ENCODE results near the gene FBXO2. TPM values are rescaled to one million over a fixed set of nuclear protein-coding genes. Genes with fewer than 3 reads are reported as not detected.

The FBXO2 gene
- total RNA-seq, 2 donors from 2014 or later, result 14.1 to 16.9 TPM

- Histone ChIP-seq H3K4me3 (no peak overlapping the region), H3K36me3 (no peaks in the 10 kb centered on the region), H3K4me1 (replicated peaks) (no peaks in the 10 kb centered on the region), H3K27ac (no peak overlapping the region), H3K27me3 (replicated peaks; ENCODE audit: insufficient read depth) (no peaks in the 10 kb centered on the region), H3K9me3 (no peaks in the 10 kb centered on the region)
- intact Hi-C loops (cut with DNase I), result no loop called here
- TF ChIP-seq CTCF (IDR thresholded peaks at IDR 0.05) (no peak), POLR2AphosphoS5 (IDR thresholded peaks at IDR 0.05) (no peak), POLR2A (IDR thresholded peaks at IDR 0.05) (no peak)
- WGBS, result 40% methylated on average over 6 of the region's 6 CpGs
- DNase-seq (ENCODE audit: low spot score), result no peak
These were observed 54.2 kb downstream of the FBXO2 start for GRCh38 chr1:11599891-11600576.

- intact Hi-C loops (cut with DNase I), result no loop called here
- Histone ChIP-seq H3K9me3 (no peaks in the 10 kb centered on the region), H3K4me1 (replicated peaks) (no peaks in the 10 kb centered on the region), H3K27ac (no peak overlapping the region), H3K36me3 (no peaks in the 10 kb centered on the region), H3K27me3 (replicated peaks; ENCODE audit: insufficient read depth) (no peaks in the 10 kb centered on the region), H3K4me3 (no peak overlapping the region)
- TF ChIP-seq POLR2AphosphoS5 (IDR thresholded peaks at IDR 0.05), result no peak
- no peak for TF ChIP-seq CTCF (IDR thresholded peaks at IDR 0.05)
- TF ChIP-seq POLR2A (IDR thresholded peaks at IDR 0.05), result no peak
- 89% methylated on average over 5 of the region's 5 CpGs for WGBS
- no peak for DNase-seq (ENCODE audit: low spot score)
These were observed 55.8 kb downstream of the FBXO2 start for GRCh38 chr1:11598461-11598860.

Other genes with a start within 250 kb of the FBXO2 start
- gene DISP3, start 175.3 kb downstream of the FBXO2 start, total RNA-seq, result 1 to 10 TPM in 1 of 2 donors, under 1 TPM in 1; 0.80 to 1.7 TPM
- 10 to 100 TPM; 29.5 to 51.2 TPM for gene FBXO44, start 448 bp upstream of the FBXO2 start, total RNA-seq
- gene FBXO6, start 9.8 kb upstream of the FBXO2 start, total RNA-seq, result 10 to 100 TPM; 12.5 to 17.7 TPM
- gene MAD2L2, start 26.7 kb upstream of the FBXO2 start, total RNA-seq, result 10 to 100 TPM; 37.3 to 67.8 TPM
- under 1 TPM; 0.05 to 0.51 TPM for gene DRAXIN, start 37.3 kb upstream of the FBXO2 start, total RNA-seq
- 100 to 1,000 TPM; 114 to 123 TPM for gene AGTRAP, start 81.7 kb upstream of the FBXO2 start, total RNA-seq
- gene C1orf167, start 107.8 kb upstream of the FBXO2 start, total RNA-seq, result 1 to 10 TPM in 1 of 2 donors, not detected in 1; 10.0 TPM
- 10 to 100 TPM; 27.6 to 75.0 TPM for gene MTHFR, start 151.5 kb upstream of the FBXO2 start, total RNA-seq
- gene CLCN6, start 151.8 kb upstream of the FBXO2 start, total RNA-seq, result 10 to 100 TPM; 13.4 to 45.0 TPM
- 1 to 10 TPM in 1 of 2 donors, not detected in 1; 1.3 TPM for gene NPPA, start 193.4 kb upstream of the FBXO2 start, total RNA-seq
- gene NPPB, start 204.5 kb upstream of the FBXO2 start, total RNA-seq, result not detected

All from prostate gland (tissue), 2 donors.